ENCODE measurements around the gene FES.

- TF ChIP-seq CTCF (IDR thresholded peaks at IDR 0.05) (no peak), EP300 (IDR thresholded peaks at IDR 0.05) (no peak), POLR2AphosphoS5 (IDR thresholded peaks at IDR 0.05) (no peak)
These were observed 43.4 kb upstream of the FES start for GRCh38 chr15:90840954-90841353.
